Lung (tissue), 12 donors: ENCODE results near the gene TDP2. TPM values are rescaled to one million over a fixed set of nuclear protein-coding genes. Genes with fewer than 3 reads are reported as not detected.

Experiments
- ATAC-seq: fragments of 200-7000 bp; cut with Tn5 transposase; one replicate; pipeline ENCODE4 v1.9.1; 2020; ENCODE audit warnings: moderate number of reproducible peaks; ENCODE audit not compliant: insufficient read depth, low FRiP score
- DNase-seq, 3 donors: peaks; one replicate each; pipeline ENCODE4 v3.0.0-alpha.2; 2013 to 2017
- H3K27ac ChIP-seq, 2 donors: one replicate each; pipeline ENCODE4 v1.5.1; 2013; ENCODE audit warnings: mild to moderate bottlenecking in 2 of 2, moderate library complexity in 2 of 2, control low read depth in 1 of 2, inconsistent platforms in 1 of 2, low read depth in 1 of 2, low read length in 1 of 2
- H3K27me3 ChIP-seq, 3 donors: one replicate each; pipeline ENCODE4 v1.5.1; 2013; ENCODE audit warnings: low read length in 2 of 3; ENCODE audit not compliant: control insufficient read depth in 3 of 3, insufficient read depth in 3 of 3
- H3K36me3 ChIP-seq, 4 donors: one replicate each; pipeline ENCODE4 v1.5.1; 2013; ENCODE audit warnings: low read length in 4 of 4, mild to moderate bottlenecking in 1 of 4, moderate library complexity in 1 of 4; ENCODE audit not compliant: control insufficient read depth in 4 of 4, insufficient read depth in 4 of 4
- H3K4me1 ChIP-seq, 5 donors: one replicate each; pipeline ENCODE4 v1.5.1; 2013; ENCODE audit warnings: low read length in 5 of 5, mild to moderate bottlenecking in 2 of 5, moderate library complexity in 1 of 5; ENCODE audit not compliant: control insufficient read depth in 5 of 5, insufficient read depth in 5 of 5
- H3K4me3 ChIP-seq: one replicate; pipeline ENCODE4 v1.5.1; 2013; ENCODE audit warnings: mild to moderate bottlenecking, control low read depth, moderate library complexity
- H3K9ac ChIP-seq, 2 donors: one replicate each; pipeline ENCODE4 v1.5.1; 2013; ENCODE audit warnings: low read length in 2 of 2, control low read depth in 1 of 2; ENCODE audit not compliant: insufficient read depth in 1 of 2
- H3K9me3 ChIP-seq, 4 donors: one replicate each; pipeline ENCODE4 v1.5.1; 2013; ENCODE audit warnings: low read length in 3 of 4, mild to moderate bottlenecking in 1 of 4, moderate library complexity in 1 of 4; ENCODE audit not compliant: control insufficient read depth in 4 of 4, insufficient read depth in 3 of 4
- CTCF ChIP-seq: IDR thresholded peaks from 2 replicates; pipeline ENCODE4 v1.5.1; 2012; ENCODE audit warnings: mild to moderate bottlenecking; ENCODE audit errors: control extremely low read depth, extremely low read depth
- WGBS, 2 donors: extraction: QIAGEN DNeasy Blood & Tissue Kit; methylation state at CpG; one replicate each; pipeline ENCODE4 v1.1.7; 2013; 5-methylcytosine and 5-hydroxymethylcytosine counted together
- polyA plus RNA-seq, 2 donors: library from polyadenylated mRNA; stranded (reverse); fragments of 200-250 nt; gene quantifications; one replicate each; pipeline ENCODE4 v1.2.1, GENCODE V29; 2013
- total RNA-seq, 2 donors: library from RNA; depleted of rRNA in 1 of 2; stranded (reverse); fragments of >200 nt in 1 of 2; gene quantifications; one replicate each; pipeline ENCODE4 v1.2.1, GENCODE V29; 2014 to 2021
- donor health status: control.
- donor health status: control.
- donor health status: Bipolar disorder and iron deficiency.
- donor health status: healthy.
- donor health status: DM: yes; HTN: yes; CAD: no.

TDP2 gene
- total and polyA plus RNA-seq, 4 donors = 36.8 to 56.8 (median 41.8) TPM

- peak in 2 of 3 donors; percentile 31 to 55 for DNase-seq
- TF ChIP-seq CTCF = no peak
- Histone ChIP-seq H3K9me3 (peaks cover 0 to 2% (median 0%) of the 10 kb centered on the region in 4 donors), H3K4me3 (no peak overlapping the region), H3K27me3 (no peaks in the 10 kb centered on the region), H3K27ac (no peak overlapping the region), H3K36me3 (no peaks in the 10 kb centered on the region), H3K4me1 (peaks cover 0 to 5% (median 0%) of the 10 kb centered on the region in 5 donors), H3K9ac (no peak overlapping the region)
- no peak for ATAC-seq
- 67 to 86% methylated on average over 5 of the region's 5 CpGs for WGBS, 2 donors
These were observed 35.7 kb downstream of the TDP2 start for GRCh38 chr6:24630856-24631505.

- no peaks in the 10 kb centered on the region for H3K36me3 ChIP-seq
- ATAC-seq (no peak), DNase-seq (no peak)
- H3K4me3 ChIP-seq = no peak overlapping the region
- no peak for TF ChIP-seq CTCF
- H3K9me3 ChIP-seq = no peaks in the 10 kb centered on the region
- H3K27me3 ChIP-seq = no peaks in the 10 kb centered on the region
- 73 to 87% methylated on average over 7 of the region's 7 CpGs for WGBS, 2 donors
- no peaks in the 10 kb centered on the region for H3K4me1 ChIP-seq
- H3K27ac ChIP-seq = no peak overlapping the region
- no peak overlapping the region for H3K9ac ChIP-seq
These were observed 44.9 kb downstream of the TDP2 start for GRCh38 chr6:24621626-24622289.

- H3K9ac ChIP-seq = no peak overlapping the region
- no peak overlapping the region for H3K27ac ChIP-seq
- no peak for DNase-seq
- H3K9me3 ChIP-seq = no peaks in the 10 kb centered on the region
- WGBS, 2 donors = 86% methylated on average over 3 of the region's 3 CpGs
- ATAC-seq = no peak
- TF ChIP-seq CTCF = no peak
- no peaks in the 10 kb centered on the region for H3K27me3 ChIP-seq
- H3K36me3 ChIP-seq = no peaks in the 10 kb centered on the region
- H3K4me1 ChIP-seq = no peaks in the 10 kb centered on the region
- no peak overlapping the region for H3K4me3 ChIP-seq
These were observed 46.1 kb downstream of the TDP2 start for GRCh38 chr6:24620637-24621036.
